Measurements from ENCODE around the gene MAMDC4.
"Not testable (repeated sequence)": the region's sequence is repeated elsewhere in the genome, so short reads cannot be mapped to it uniquely, and the experiment has no call there.

The MAMDC4 gene

GRCh38 chr9:136825295-136826187 is 26.6 kb upstream of the MAMDC4 start:
- DNase-seq (ENCODE audit: low read depth in 2 of 2) = no peak

- DNase-seq (ENCODE audit: low read depth in 2 of 2) = no peak
These were observed 26.0 kb upstream of the MAMDC4 start for GRCh38 chr9:136826188-136826541.

- no peak for DNase-seq (ENCODE audit: low read depth in 2 of 2)
These were observed 25.2 kb upstream of the MAMDC4 start for GRCh38 chr9:136826703-136827582.

GRCh38 chr9:136827794-136828473 is 24.2 kb upstream of the MAMDC4 start:
- DNase-seq (ENCODE audit: low read depth in 2 of 2) = no peak

GRCh38 chr9:136828474-136829140 is 23.5 kb upstream of the MAMDC4 start:
- DNase-seq (ENCODE audit: low read depth in 2 of 2) = no peak

- no peak for DNase-seq (ENCODE audit: low read depth in 2 of 2)
These were observed 22.7 kb upstream of the MAMDC4 start for GRCh38 chr9:136829412-136829811.

- DNase-seq (ENCODE audit: low read depth in 2 of 2) = no peak
These were observed 21.9 kb upstream of the MAMDC4 start for GRCh38 chr9:136829981-136830885.

- no peak for DNase-seq (ENCODE audit: low read depth in 2 of 2)
These were observed 21.0 kb upstream of the MAMDC4 start for GRCh38 chr9:136831002-136831719.

GRCh38 chr9:136831720-136832104 is 20.4 kb upstream of the MAMDC4 start:
- DNase-seq (ENCODE audit: low read depth in 2 of 2) = no peak

- no peak for DNase-seq (ENCODE audit: low read depth in 2 of 2)
These were observed 19.6 kb upstream of the MAMDC4 start for GRCh38 chr9:136832581-136832980.

- not testable (repeated sequence) for DNase-seq (ENCODE audit: low read depth in 2 of 2)
These were observed 18.6 kb upstream of the MAMDC4 start for GRCh38 chr9:136833381-136834048.

- DNase-seq (ENCODE audit: low read depth in 2 of 2) = no peak
These were observed 16.8 kb upstream of the MAMDC4 start for GRCh38 chr9:136835162-136835931.

- no peak for DNase-seq (ENCODE audit: low read depth in 2 of 2)
These were observed 15.9 kb upstream of the MAMDC4 start for GRCh38 chr9:136835932-136836904.

GRCh38 chr9:136837146-136837855 is 14.8 kb upstream of the MAMDC4 start:
- DNase-seq (ENCODE audit: low read depth in 2 of 2) = no peak

GRCh38 chr9:136837856-136838277 is 14.3 kb upstream of the MAMDC4 start:
- DNase-seq (ENCODE audit: low read depth in 2 of 2) = not testable (repeated sequence)

Measured in stimulated activated CD4-positive, alpha-beta T cell treated with anti-CD3 and anti-CD28 coated beads, Interleukin-4, amount 100 ng/mL, for 48 hours (primary cell).